Large intestine (tissue), 3 donors: ENCODE measurements around the gene TENM4. TPM values are rescaled to one million over a fixed set of nuclear protein-coding genes. Genes with fewer than 3 reads are reported as not detected.
A peak's percentile ranks its signal among the peaks of the same experiment; 100 is the strongest.
"Not testable (repeated sequence)": the region's sequence is repeated elsewhere in the genome, so short reads cannot be mapped to it uniquely, and the experiment has no call there.

Experiments used
- DNase-seq, 2 donors: peaks; one replicate each; pipeline versions ENCODE4 v3.0.0 to v3.0.0-alpha.2; 2013
- H3K27ac ChIP-seq: one replicate; pipeline ENCODE4 v1.5.1; 2013; ENCODE audit warnings: low read length
- H3K27me3 ChIP-seq: 2 replicates; pipeline ENCODE4 v1.6.1; 2013; ENCODE audit warnings: low read length; ENCODE audit not compliant: control insufficient read depth, insufficient read depth
- H3K36me3 ChIP-seq: 2 replicates; pipeline ENCODE4 v1.6.1; 2013; ENCODE audit warnings: low read length; ENCODE audit not compliant: control insufficient read depth, insufficient read depth
- H3K4me1 ChIP-seq: one replicate; pipeline ENCODE4 v1.6.1; 2013; ENCODE audit warnings: low read length; ENCODE audit not compliant: control insufficient read depth, insufficient read depth
- H3K4me3 ChIP-seq: one replicate; pipeline ENCODE4 v1.5.1; 2013; ENCODE audit warnings: low read length
- H3K9me3 ChIP-seq: one replicate; pipeline ENCODE4 v1.6.1; 2013; ENCODE audit warnings: mild to moderate bottlenecking, low read depth, low read length, moderate library complexity; ENCODE audit not compliant: control insufficient read depth
- WGBS: methylation state at CpG from one replicate; pipeline ENCODE4 v1.1.5; 2013; ENCODE audit warnings: low lambda C conversion rate; ENCODE audit not compliant: insufficient coverage; 5-methylcytosine and 5-hydroxymethylcytosine counted together
- polyA plus RNA-seq: library from polyadenylated mRNA; unstranded; fragments of 120-200 nt; gene quantifications from one replicate; pipeline ENCODE4 v1.2.1, GENCODE V29; 2013

Gene TENM4
- polyA plus RNA-seq, 1 donor, result 2.1 TPM

- Histone ChIP-seq H3K4me1 (no peaks in the 10 kb centered on the region), H3K36me3 (no peaks in the 10 kb centered on the region), H3K9me3 (no peaks in the 10 kb centered on the region), H3K27ac (no peak overlapping the region), H3K27me3 (no peaks in the 10 kb centered on the region), H3K4me3 (no peak overlapping the region)
- DNase-seq, result no peak
These were observed 449.1 kb downstream of the TENM4 start for GRCh38 chr11:78991681-78992080.

GRCh38 chr11:78990261-78990660, 450.6 kb downstream of the TENM4 start:
- Histone ChIP-seq H3K4me1 (no peaks in the 10 kb centered on the region), H3K27ac (no peak overlapping the region)

GRCh38 chr11:78987748-78988147, 453.1 kb downstream of the TENM4 start:
- H3K27ac ChIP-seq, result no peak overlapping the region
- no peak for DNase-seq
- no peaks in the 10 kb centered on the region for H3K4me1 ChIP-seq
- H3K27me3 ChIP-seq, result no peaks in the 10 kb centered on the region
- H3K9me3 ChIP-seq, result no peaks in the 10 kb centered on the region
- no CpG with 5 or more reads among the region's 4 CpGs for WGBS
- H3K4me3 ChIP-seq, result no peak overlapping the region
- no peaks in the 10 kb centered on the region for H3K36me3 ChIP-seq

More at GRCh38 chr11:78990261-78990660, 450.6 kb downstream of the TENM4 start:
- 50% methylated on average over 2 of the region's 9 CpGs for WGBS
- H3K9me3 ChIP-seq, result no peaks in the 10 kb centered on the region
- no peak overlapping the region for H3K4me3 ChIP-seq
- no peak for DNase-seq
- no peaks in the 10 kb centered on the region for H3K27me3 ChIP-seq
- no peaks in the 10 kb centered on the region for H3K36me3 ChIP-seq

- no peaks in the 10 kb centered on the region for H3K27me3 ChIP-seq
- WGBS, result 100% methylated on average over 1 of the region's 8 CpGs
- H3K4me1 ChIP-seq, result no peaks in the 10 kb centered on the region
- H3K27ac ChIP-seq, result no peak overlapping the region
- no peaks in the 10 kb centered on the region for H3K36me3 ChIP-seq
- DNase-seq, result no peak
- H3K9me3 ChIP-seq, result no peaks in the 10 kb centered on the region
- H3K4me3 ChIP-seq, result no peak overlapping the region
These were observed 454.5 kb downstream of the TENM4 start for GRCh38 chr11:78986305-78986704.

GRCh38 chr11:78985663-78986062, 455.2 kb downstream of the TENM4 start:
- H3K36me3 ChIP-seq, result no peaks in the 10 kb centered on the region

GRCh38 chr11:78982473-78982872, 458.4 kb downstream of the TENM4 start:
- no peak overlapping the region for H3K4me3 ChIP-seq
- H3K27me3 ChIP-seq, result peaks cover 3% of the 10 kb centered on the region
- no peaks in the 10 kb centered on the region for H3K4me1 ChIP-seq
- no peaks in the 10 kb centered on the region for H3K36me3 ChIP-seq
- DNase-seq, result peak; percentile 29 to 31
- H3K9me3 ChIP-seq, result no peaks in the 10 kb centered on the region
- no peak overlapping the region for H3K27ac ChIP-seq
- WGBS, result no CpG with 5 or more reads among the region's 4 CpGs

More at GRCh38 chr11:78985663-78986062, 455.2 kb downstream of the TENM4 start:
- no CpG with 5 or more reads among the region's 3 CpGs for WGBS
- Histone ChIP-seq H3K27ac (no peak overlapping the region), H3K9me3 (no peaks in the 10 kb centered on the region), H3K4me3 (no peak overlapping the region), H3K27me3 (no peaks in the 10 kb centered on the region), H3K4me1 (no peaks in the 10 kb centered on the region)
- no peak for DNase-seq

GRCh38 chr11:78981153-78981552, 459.7 kb downstream of the TENM4 start:
- H3K4me1 ChIP-seq, result no peaks in the 10 kb centered on the region
- H3K36me3 ChIP-seq, result no peaks in the 10 kb centered on the region
- DNase-seq, result no peak
- H3K9me3 ChIP-seq, result no peaks in the 10 kb centered on the region
- WGBS, result no CpG with 5 or more reads among the region's 3 CpGs
- peaks cover 3% of the 10 kb centered on the region for H3K27me3 ChIP-seq
- H3K27ac ChIP-seq, result no peak overlapping the region
- no peak overlapping the region for H3K4me3 ChIP-seq

GRCh38 chr11:78978831-78979230, 462.0 kb downstream of the TENM4 start:
- DNase-seq, result no peak
- peaks cover 3% of the 10 kb centered on the region for H3K27me3 ChIP-seq
- no peak overlapping the region for H3K27ac ChIP-seq
- 60% methylated on average over 1 of the region's 2 CpGs for WGBS
- no peaks in the 10 kb centered on the region for H3K4me1 ChIP-seq
- H3K36me3 ChIP-seq, result no peaks in the 10 kb centered on the region
- no peaks in the 10 kb centered on the region for H3K9me3 ChIP-seq
- no peak overlapping the region for H3K4me3 ChIP-seq

- not testable (repeated sequence) for H3K27ac ChIP-seq, H3K4me3 ChIP-seq, H3K4me1 ChIP-seq, H3K27me3 ChIP-seq, H3K36me3 ChIP-seq, H3K9me3 ChIP-seq, DNase-seq
- no CpG with 5 or more reads among the region's 3 CpGs for WGBS
These were observed 463.0 kb downstream of the TENM4 start for GRCh38 chr11:78977848-78978247.

- no peaks in the 10 kb centered on the region for H3K36me3 ChIP-seq
- H3K9me3 ChIP-seq, result no peaks in the 10 kb centered on the region
- DNase-seq, result no peak
- H3K27me3 ChIP-seq, result peaks cover 3% of the 10 kb centered on the region
- H3K27ac ChIP-seq, result no peak overlapping the region
- no peaks in the 10 kb centered on the region for H3K4me1 ChIP-seq
- H3K4me3 ChIP-seq, result no peak overlapping the region
- no CpG with 5 or more reads among the region's 3 CpGs for WGBS
These were observed 463.8 kb downstream of the TENM4 start for GRCh38 chr11:78977009-78977408.

- Histone ChIP-seq H3K27me3 (peaks cover 3% of the 10 kb centered on the region), H3K27ac (no peak overlapping the region), H3K9me3 (no peaks in the 10 kb centered on the region), H3K36me3 (no peaks in the 10 kb centered on the region), H3K4me1 (no peaks in the 10 kb centered on the region), H3K4me3 (no peak overlapping the region)
- no CpG with 5 or more reads among the region's 5 CpGs for WGBS
- no peak for DNase-seq
These were observed 465.7 kb downstream of the TENM4 start for GRCh38 chr11:78975081-78975480.
